Measurements from ENCODE around the gene SPATA20.

Gene SPATA20

GRCh38 chr17:50505591-50506130 is 41.3 kb upstream of the SPATA20 start:
- H3K36me3 ChIP-seq (replicated peaks; ENCODE audit: insufficient read depth, low read length): no peaks in the 10 kb centered on the region
- no peak overlapping the region for H3K27ac ChIP-seq (ENCODE audit: low read length)
- TF ChIP-seq EZH2 (optimal IDR thresholded peaks at IDR 0.05; ENCODE audit: low read depth, low read length) (no peak), CTCF (IDR thresholded peaks at IDR 0.05; ENCODE audit: low read length) (no peak), EZH2phosphoT487 (IDR thresholded peaks at IDR 0.05; ENCODE audit: low read length) (no peak)
- H3K9me2 ChIP-seq (replicated peaks; ENCODE audit: insufficient read depth, low read length): no peaks in the 10 kb centered on the region
- no peaks in the 10 kb centered on the region for H3F3A ChIP-seq (ENCODE audit: insufficient read depth, low read length)
- H3K79me2 ChIP-seq (ENCODE audit: low read length): no peaks in the 10 kb centered on the region
- no peaks in the 10 kb centered on the region for H3K27me3 ChIP-seq (replicated peaks; ENCODE audit: insufficient read depth, low read length)
- no peak overlapping the region for H3K9ac ChIP-seq (ENCODE audit: low read length)
- no peaks in the 10 kb centered on the region for H4K20me1 ChIP-seq (ENCODE audit: insufficient read depth, low read length)
- H3K9me3 ChIP-seq (replicated peaks; ENCODE audit: insufficient read depth, low read length): no peaks in the 10 kb centered on the region
- no peak overlapping the region for H2AFZ ChIP-seq (ENCODE audit: low read length)
- no peaks in the 10 kb centered on the region for H3K4me1 ChIP-seq (ENCODE audit: low read length)
- no peak overlapping the region for H3K4me3 ChIP-seq (ENCODE audit: low read length)
- no peak overlapping the region for H3K4me2 ChIP-seq (ENCODE audit: low read depth, low read length)
- no peak for DNase-seq

GRCh38 chr17:50506298-50506697 is 40.7 kb upstream of the SPATA20 start:
- Histone ChIP-seq H3K9me3 (replicated peaks; ENCODE audit: insufficient read depth, low read length) (no peaks in the 10 kb centered on the region), H2AFZ (ENCODE audit: low read length) (no peak overlapping the region), H3K4me1 (ENCODE audit: low read length) (no peaks in the 10 kb centered on the region), H3K79me2 (ENCODE audit: low read length) (no peaks in the 10 kb centered on the region), H3K36me3 (replicated peaks; ENCODE audit: insufficient read depth, low read length) (no peaks in the 10 kb centered on the region), H3K27ac (ENCODE audit: low read length) (no peak overlapping the region), H3K4me2 (ENCODE audit: low read depth, low read length) (no peak overlapping the region), H3K9ac (ENCODE audit: low read length) (no peak overlapping the region), H3K9me2 (replicated peaks; ENCODE audit: insufficient read depth, low read length) (no peaks in the 10 kb centered on the region), H3F3A (ENCODE audit: insufficient read depth, low read length) (no peaks in the 10 kb centered on the region), H3K27me3 (replicated peaks; ENCODE audit: insufficient read depth, low read length) (no peaks in the 10 kb centered on the region), H4K20me1 (ENCODE audit: insufficient read depth, low read length) (no peaks in the 10 kb centered on the region), H3K4me3 (ENCODE audit: low read length) (no peak overlapping the region)
- no peak for TF ChIP-seq EZH2 (optimal IDR thresholded peaks at IDR 0.05; ENCODE audit: low read depth, low read length)
- no peak for DNase-seq

- peak; percentile 44 for DNase-seq
- peak within 1 kb of the TSS; percentile 52; the same call in 1 of the 2 replicates for H3K4me2 ChIP-seq (ENCODE audit: low read depth, low read length)
- no peaks in the 10 kb centered on the region for H3K36me3 ChIP-seq (replicated peaks; ENCODE audit: insufficient read depth, low read length)
Measured at GRCh38 chr17:50507871-50508572, 39.0 kb upstream of the SPATA20 start, which contains the start of gene MYCBPAP. MYCBPAP (plus strand) TSS chr17:50508439; CDS start chr17:50508675, 236 bp downstream.

More at GRCh38 chr17:50507871-50508572, 39.0 kb upstream of the SPATA20 start, which contains the start of gene MYCBPAP:
- H3K9me2 ChIP-seq (replicated peaks; ENCODE audit: insufficient read depth, low read length): no peaks in the 10 kb centered on the region
- H3K4me1 ChIP-seq (ENCODE audit: low read length): no peaks in the 10 kb centered on the region
- no peak within 1 kb of the TSS for H3K27ac ChIP-seq (ENCODE audit: low read length)
- H3F3A ChIP-seq (ENCODE audit: insufficient read depth, low read length): no peaks in the 10 kb centered on the region
- H3K27me3 ChIP-seq (replicated peaks; ENCODE audit: insufficient read depth, low read length): no peaks in the 10 kb centered on the region
- H3K9ac ChIP-seq (ENCODE audit: low read length): no peak within 1 kb of the TSS
- no peaks in the 10 kb centered on the region for H3K79me2 ChIP-seq (ENCODE audit: low read length)
- peak within 1 kb of the TSS; percentile 74 for H2AFZ ChIP-seq (ENCODE audit: low read length)
- TF ChIP-seq CTCF (IDR thresholded peaks at IDR 0.05; ENCODE audit: low read length): no peak; the same call in 1 of the 2 replicates
- TF ChIP-seq EZH2phosphoT487 (IDR thresholded peaks at IDR 0.05; ENCODE audit: low read length): no peak
- peak within 1 kb of the TSS; percentile 46; the same call in 1 of the 2 replicates for H3K4me3 ChIP-seq (ENCODE audit: low read length)
- no peaks in the 10 kb centered on the region for H3K9me3 ChIP-seq (replicated peaks; ENCODE audit: insufficient read depth, low read length)
- H4K20me1 ChIP-seq (ENCODE audit: insufficient read depth, low read length): no peaks in the 10 kb centered on the region

Measured in MM.1S (cell line).